ENCODE measurements around the gene VAV3.

- TF ChIP-seq CTCF (IDR thresholded peaks at IDR 0.05 in 4 of 5, conservative IDR thresholded peaks at IDR 0.05 in 1 of 5) (no peak), POLR2A (IDR thresholded peaks at IDR 0.05) (no peak)
These were observed 223.7 kb downstream of the VAV3 start for GRCh38 chr1:107741242-107741641.

All from gastrocnemius medialis (tissue), 4 donors.